Kidney tubule cell (primary cell): ENCODE measurements around the gene PRKCQ.
"Not testable (repeated sequence)": the region's sequence is repeated elsewhere in the genome, so short reads cannot be mapped to it uniquely, and the experiment has no call there.

ENCODE experiments used
- DNase-seq: peaks from one replicate; pipeline ENCODE4 v3.0.0-alpha.2; 2018; ENCODE audit warnings: low spot score

The PRKCQ gene

DNA sequence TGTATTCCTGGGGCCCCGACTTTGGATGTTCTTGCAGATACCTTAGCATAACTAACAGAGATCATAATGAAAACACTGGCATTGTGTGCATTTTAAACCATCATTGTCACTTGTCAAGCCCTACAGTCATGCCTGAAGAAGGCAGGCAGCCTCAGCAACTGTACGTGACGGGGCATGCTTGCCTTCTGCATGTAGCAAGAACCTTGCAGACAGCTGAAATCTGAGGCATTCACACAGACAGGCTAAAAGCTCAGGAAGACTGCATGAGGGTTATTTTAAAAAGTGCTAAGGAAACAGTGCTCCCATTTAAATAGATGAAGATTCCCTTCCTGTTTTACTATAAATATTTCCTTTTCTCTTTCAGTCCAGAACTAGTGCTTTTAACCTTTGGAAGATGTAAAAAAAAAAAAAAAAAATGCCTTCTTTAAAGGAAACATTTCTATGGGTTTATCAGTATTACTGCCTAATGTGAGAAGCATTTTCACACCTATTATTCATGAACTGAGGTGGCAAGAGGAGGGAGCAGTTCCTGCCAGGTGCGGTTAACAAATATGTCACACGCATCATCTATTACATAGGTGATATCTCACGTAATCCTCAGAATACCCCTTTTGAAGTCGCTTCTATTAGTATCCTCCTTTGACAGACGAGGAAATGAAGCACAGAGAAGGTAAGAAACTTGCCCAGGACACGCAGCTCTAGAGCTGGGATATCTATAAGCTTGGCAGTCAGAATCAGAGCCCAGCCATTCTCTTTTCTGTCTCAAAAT lies 88.1 kb downstream of the PRKCQ start:
- DNase-seq, result no peak

DNA sequence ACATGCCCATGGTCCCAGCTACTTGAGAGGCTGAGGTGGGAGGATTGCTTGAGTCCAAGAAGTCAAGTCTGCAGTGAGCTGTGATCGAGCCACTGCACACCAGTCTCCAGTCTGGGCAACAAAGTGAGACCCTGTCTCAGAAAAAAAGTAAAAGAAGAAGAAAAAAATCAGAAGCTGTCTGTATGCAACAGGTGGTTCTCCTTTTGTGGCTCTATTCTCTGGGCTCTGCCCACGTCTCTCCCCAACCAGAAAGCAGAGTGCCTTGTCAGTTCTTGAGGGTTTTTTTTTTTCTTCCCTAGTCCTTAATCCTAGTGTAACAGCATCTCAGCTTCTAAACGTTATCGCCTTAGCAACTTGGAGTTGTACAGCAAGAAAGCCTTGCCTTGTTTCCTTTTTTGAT lies 89.5 kb downstream of the PRKCQ start:
- no peak for DNase-seq

DNA sequence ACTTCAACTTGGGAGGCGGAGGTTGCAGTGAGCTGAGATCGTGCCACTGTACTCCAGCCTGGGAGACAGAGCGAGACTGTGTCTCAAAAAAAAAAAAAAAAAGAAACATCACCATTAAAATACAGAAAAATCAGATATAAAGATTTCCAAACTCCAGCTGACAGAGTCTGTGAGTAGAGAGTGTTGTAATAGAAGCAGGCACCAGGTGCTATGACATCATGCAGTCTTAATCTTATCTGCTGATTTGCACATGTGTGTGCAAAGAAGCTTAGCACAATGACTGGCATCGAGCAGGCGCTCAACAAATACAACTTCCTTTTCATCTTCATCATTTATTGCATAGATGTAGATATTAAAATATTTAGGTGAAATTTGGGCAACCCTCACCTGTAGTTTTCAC lies 92.2 kb downstream of the PRKCQ start:
- DNase-seq, result no peak

DNA sequence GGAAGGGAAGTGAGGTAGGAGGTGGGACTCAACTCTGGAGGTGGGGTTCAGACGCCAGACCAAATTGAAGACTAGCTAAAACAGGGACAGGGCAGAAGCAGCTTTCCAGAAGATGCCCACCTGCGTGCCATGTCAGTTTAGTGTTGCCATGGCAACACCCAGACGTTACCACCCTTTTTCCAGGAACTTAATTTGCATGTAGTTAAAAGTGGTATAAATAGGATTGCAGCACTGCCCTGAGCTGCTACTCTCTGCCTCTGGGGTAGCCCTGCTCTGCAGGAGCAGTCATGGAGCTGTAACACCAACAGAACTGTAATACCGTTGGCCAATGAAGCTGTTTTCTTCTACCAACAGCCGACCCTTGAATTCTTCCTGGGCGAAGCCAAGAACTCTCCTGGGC lies 93.8 kb downstream of the PRKCQ start:
- DNase-seq, result no peak

DNA sequence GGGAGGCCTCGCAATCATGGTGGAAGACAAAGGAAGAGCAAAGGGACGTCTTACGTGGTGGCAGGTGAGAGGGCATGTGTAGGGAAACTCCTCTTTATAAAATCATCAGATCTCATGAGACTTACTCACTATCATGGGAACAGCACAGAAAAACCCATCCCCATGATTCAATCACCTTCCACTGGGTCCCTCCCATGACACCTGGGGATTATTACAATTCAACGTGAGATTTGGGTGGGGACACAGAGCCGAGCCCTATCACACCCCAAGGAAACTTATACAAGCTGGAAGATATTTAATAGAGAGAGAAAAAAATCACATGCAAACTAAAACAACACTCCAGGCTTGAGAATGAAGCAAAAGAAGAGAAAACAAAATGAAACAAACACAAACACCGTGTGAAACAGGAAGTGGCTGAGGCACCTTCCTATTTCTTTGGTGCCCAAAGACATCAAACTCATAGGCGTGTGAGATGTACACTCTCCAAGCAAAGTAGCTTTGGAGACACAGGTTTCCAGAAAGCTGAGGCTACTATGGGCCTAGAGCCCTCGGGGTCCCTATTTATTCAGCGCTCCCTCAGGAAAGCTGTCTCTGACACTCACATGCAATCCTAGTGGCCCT lies 97.2 kb downstream of the PRKCQ start:
- no peak for DNase-seq

DNA sequence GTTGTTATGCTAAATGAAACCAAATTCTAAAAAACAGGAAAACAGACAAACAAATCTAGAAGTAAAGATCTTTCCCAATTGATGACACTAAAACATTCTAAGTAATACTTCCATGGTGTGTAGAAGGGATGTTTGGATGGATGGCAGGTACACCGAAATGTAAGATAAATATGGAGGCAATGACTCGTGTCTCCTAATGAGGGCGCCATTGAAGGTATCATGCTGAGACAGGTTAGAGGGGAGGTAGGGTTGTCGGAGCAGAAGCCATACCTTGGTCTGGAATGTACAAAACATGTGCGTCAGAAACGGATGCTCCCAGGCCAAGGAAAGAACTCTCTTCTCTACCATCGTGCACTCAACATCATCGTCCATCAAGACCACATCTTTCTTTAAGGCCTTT lies 101.4 kb downstream of the PRKCQ start:
- DNase-seq, result no peak

DNA sequence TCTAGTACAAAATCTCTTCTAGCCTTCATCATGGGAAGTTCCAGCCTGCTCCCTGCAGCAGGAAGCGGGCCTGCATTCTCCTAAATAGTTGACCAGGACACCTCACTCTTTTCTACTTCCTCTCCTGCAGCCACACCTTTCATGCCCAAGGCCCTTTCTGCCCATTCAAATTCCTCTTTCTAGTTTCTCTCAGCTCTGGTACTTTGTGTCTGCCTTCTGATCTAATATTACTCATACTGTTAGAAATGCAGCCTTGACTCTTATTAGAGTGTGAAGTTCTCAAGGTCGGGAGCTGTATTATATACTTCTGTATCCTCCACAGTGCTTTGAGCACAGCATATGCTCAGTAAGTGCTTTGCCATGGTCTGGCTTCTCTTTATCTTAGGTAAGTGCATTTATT lies 103.1 kb downstream of the PRKCQ start:
- peak; percentile 88 for DNase-seq

DNA sequence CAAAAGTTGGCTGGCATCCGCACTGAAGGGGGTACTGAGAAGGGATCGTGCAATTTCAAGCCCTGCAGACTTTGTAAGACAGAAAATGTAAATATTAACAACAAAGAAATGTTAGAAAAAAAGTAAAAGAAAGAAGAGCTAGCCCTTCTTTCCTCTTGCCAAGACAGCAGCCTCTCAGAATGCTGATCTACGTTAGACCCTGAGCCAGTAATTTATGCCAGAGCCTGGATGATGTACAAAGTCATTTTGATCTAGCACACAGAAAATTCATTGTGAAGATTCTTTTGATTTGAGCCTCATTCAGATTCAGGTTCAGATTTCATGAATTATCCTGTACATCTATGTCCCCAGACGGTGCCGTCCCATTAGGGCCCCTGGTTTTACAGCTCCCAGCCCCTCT lies 105.2 kb downstream of the PRKCQ start:
- no peak for DNase-seq

DNA sequence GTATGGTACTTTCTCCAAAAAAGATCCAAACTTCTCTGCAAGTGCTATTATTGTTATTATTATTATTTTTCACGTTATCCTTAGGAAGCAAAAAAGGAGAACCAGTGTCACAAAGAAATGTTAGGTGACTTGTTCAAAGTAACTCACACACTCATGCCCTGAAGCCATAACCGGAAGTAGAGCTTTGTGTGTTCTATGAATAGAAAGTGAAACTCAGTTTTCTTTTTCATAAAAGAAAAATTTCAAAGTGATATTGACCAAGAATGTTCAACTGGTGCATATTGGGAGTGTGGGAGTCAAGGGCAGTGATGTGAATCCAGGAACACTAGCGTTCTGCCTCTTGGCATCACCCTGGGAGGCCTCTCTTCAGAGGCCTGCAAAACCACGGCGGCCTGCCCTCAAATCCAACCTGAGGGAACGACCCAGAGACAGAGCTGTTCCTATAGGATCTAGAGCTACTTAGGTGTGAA lies 106.1 kb downstream of the PRKCQ start:
- peak; percentile 82 for DNase-seq

DNA sequence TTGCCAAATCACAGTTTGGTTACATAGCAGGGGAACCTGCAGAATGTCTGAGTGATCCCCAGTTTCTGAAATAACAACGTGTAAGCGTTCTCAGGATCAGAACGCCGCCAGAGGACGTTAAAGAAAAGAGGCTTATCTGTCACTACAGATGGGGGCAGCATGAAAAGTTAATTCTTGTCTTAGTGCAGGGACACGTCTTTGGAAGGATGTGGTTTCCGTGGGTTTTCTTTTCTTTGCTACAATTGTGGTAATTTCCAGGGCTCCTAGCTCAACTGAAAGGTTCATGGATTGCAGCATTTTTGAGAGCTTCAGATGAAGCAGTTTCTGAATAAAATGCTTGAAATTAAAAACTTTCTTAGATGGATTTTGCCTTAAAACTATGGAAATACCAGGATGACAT lies 106.6 kb downstream of the PRKCQ start:
- DNase-seq, result peak; percentile 47

DNA sequence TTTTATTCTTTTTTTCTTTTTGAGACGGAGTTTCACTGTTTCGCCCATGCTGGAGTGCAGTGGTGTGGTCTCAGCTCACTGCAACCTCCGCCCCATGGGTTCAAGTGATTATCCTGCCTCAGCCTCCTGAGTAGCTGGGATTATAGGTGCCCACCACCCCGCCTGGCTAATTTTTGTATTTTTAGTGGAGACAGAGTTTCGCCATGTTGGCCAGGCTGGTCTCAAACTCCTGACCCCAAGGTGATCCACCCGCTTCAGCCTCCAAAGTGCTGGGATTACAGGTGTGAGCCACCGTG lies 107.4 kb downstream of the PRKCQ start:
- DNase-seq, result not testable (repeated sequence)

DNA sequence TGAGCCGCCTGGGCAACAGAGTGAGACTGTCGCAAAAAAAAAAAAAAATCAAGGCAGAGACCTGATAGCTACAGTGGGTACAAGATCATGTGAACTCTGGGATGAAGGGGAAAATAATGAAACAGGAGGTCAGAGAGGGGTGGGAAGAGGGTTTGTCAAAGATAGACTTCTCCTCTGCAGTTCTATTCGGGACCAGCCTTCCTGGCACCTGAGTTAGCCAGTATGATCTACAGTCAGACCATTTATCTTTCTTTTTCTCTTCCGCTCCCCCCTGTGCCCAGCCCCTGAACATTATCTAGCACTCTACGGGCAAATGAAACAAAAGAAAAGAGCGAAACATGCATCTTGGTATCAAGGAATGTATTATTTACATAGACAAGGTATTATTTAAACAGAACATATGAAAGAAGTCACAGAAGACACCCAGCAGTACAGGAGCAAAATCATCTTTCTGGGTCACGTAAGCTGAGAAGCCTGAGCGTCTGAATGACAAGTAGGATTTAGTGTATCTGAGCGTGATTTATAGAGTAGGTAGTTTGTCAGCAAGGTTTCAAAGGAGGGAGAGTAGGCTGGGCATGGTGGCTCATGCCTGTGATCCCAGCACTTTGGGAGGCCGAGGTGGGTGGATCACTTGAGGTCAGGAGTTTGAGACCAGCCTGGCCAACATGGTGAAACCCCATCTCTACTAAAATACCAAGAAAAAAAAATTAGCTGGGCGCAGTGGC lies 109.0 kb downstream of the PRKCQ start:
- no peak for DNase-seq

DNA sequence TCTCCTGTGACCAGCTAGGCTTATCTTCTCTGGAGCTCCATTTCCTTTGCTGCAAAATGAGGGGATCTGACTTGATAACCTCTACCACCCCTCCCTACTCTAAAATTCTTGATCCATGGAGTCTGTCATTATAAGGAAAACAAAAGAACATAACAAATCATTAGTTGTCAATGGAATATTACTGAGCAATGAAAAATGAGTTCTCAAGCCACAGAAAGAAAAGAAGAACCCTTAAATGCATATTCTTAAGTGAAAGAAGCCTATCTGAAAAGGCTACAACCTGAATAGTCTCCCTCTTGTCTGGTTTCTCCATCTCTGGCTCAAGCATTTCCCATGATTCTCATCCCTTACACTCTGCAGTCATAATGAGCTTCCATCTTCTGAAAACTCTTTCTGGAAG lies 110.4 kb downstream of the PRKCQ start:
- DNase-seq, result no peak

DNA sequence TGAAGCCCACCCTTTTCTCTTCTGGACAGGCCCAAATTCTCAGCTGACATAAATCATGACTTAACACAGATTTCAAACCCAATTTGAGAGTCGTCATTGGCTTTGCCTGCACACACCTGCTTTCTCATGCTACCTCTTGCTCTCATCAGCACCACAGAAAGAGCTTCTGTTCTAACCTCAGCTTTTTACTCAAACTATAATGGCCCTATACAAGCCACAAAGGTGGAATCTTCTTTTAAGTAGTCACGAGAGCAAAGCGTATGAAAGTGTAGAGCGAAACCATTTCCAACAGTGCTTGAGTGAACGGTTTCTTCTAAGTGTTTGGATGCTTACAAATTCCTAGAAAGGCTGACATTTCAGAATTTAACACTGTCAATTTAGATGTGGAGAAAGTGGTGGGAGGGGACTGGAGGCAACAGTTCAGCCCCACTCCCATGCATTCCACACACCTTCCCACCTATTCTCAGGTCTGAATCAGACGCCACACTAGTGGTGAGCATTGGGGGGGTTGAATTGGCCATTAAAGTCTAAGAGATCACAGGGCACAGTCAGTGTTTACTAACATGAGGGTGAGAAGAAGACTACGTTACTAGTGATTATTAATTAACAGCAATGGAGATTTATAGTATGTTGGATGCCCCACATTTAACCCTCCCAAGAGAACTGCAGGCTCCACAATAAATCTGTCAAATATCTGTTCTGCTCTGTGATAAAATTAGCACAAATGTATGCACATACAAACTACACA lies 114.0 kb downstream of the PRKCQ start:
- DNase-seq, result peak; percentile 37

DNA sequence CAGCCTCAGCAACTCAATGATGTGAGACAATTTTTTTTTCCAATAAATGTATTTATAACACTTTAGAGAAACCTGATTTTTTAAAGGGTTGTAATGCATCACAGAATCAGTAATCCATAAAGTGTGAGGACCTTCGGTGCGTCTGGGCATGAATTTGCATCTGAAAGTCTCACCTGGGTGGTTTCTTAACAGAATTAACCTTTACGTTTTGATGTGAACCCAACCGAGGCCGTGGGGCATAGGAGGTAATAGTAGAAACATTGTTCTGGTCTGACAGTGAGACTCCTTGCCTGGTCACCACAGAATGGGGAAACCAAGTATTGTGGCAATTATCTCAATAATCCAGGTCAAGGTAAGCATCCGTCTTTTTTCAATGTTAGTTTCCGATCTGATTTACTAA lies 114.6 kb downstream of the PRKCQ start:
- DNase-seq, result peak; percentile 82

DNA sequence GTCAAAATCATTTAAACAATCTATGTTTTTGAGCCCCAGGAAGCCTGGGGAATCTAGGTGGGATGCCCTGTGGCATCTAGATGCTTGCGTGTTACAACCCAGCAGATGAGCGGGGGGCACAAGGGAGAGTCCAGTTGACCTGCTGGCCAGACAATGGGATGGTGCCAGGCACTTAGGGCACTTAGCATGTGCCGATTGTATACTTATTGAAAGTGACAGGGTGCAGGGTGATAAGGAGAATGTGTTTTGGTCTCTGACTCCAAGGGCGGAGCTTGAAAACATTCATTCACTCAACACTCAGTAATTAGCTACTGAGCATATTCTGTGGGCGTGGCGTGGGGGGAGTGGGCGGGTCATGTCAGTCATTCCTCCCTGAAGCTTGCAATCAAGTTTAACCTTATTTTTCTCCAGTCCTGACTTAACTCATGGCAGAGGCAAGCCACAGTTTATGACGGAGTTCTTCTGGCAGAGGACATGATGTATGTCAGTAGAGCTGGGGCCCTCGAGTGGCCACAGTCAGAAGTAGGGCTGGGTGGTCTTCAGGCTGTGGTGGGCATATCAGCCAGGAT lies 115.1 kb downstream of the PRKCQ start:
- DNase-seq, result peak; percentile 75

DNA sequence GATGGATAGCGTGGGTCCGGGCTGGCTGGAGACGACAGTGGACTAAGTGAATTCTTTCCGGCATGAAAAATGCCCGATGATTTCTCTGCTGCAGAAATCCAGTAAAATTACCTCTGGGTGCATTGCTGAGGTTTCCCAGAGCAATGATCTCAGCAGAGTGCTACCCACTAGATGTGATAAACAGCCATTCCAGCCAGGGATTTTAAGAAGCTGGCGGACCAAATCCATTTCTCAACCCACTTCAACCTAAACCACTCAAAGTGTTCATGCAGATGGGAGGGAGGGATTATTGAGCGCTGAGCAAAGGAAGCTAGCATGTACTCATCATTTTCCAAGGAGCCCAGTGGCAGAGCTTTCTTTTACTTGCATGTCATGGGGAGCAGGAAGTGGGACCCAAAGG lies 116.7 kb downstream of the PRKCQ start:
- peak; percentile 42 for DNase-seq

DNA sequence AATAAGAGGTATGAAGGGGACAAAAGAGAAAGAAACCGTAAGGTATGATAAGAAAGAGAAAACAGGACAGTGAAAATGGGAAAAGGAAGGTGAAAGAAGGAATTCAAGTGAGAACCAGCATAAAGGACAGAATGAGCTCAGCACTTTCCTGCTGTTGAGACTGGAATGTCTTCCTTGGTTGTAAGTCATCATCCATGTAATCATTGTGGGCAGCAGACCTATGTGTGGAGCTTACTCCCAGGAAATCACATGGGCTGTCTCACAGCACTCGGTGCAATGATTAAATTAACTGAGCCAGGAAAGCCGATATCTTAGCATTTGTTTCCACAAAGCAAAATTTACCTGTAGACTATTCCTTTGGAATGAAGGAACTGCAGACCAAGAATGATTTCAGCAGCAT lies 118.1 kb downstream of the PRKCQ start:
- DNase-seq, result peak; percentile 89

DNA sequence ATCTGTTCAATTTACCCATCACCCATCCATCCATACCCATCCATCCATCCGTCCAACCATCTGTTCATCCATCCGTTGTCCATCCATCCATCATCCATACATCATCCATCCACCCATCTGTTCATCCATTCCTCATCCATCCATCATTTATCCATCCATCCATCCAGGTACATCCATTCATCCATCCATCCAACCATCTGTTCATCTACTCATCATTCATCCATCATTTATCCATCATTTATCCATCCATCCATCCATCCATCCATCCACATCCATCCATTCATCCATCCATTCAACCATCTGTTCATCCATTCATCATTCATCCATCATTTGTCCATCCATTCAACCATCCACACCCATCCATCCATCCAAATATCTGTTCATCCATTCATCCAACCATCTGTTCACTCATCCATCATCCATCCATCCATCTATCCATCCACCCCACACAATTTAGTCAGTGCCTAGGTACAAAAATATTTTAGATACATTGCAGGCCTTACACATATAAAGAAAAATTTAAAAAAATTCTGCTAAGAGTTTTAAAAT lies 119.1 kb downstream of the PRKCQ start:
- DNase-seq, result no peak

DNA sequence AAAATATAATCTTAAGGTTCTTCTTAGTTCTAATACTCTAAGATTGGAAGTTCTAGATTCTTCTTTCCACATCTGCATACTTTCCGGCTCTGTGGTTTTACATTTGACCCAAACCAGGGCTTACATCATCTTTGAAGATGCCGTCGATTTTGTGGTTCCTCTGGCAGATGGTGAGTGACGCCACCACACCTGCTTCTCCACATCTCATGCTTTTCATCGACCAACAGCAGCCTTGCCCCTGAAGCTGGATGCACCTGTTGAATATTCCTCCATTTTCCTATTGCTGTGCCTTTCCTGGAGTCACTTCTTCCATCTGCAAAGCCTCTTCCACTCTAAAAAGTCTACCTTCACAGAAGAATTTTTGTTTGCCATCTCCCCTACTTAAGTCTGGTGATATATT lies 121.3 kb downstream of the PRKCQ start:
- DNase-seq, result no peak

DNA sequence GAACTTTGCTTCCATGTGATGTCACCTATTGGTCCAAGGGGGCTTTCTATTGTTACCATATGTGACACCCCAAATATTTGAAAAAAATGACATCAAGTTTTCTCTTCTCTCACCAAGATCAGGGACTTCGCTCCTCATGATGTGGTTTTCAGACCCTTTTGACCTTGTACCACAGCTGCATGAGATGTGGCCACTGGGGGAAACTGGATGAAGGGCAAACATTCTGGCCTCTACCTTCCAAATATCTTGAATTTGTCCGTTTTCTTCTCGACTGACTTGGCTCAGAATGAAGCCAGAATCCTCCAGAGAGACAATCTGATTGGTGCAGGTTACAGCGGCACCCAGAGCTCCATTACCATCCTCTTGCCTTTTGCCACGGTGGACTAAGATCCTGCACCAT lies 122.7 kb downstream of the PRKCQ start:
- DNase-seq, result no peak

DNA sequence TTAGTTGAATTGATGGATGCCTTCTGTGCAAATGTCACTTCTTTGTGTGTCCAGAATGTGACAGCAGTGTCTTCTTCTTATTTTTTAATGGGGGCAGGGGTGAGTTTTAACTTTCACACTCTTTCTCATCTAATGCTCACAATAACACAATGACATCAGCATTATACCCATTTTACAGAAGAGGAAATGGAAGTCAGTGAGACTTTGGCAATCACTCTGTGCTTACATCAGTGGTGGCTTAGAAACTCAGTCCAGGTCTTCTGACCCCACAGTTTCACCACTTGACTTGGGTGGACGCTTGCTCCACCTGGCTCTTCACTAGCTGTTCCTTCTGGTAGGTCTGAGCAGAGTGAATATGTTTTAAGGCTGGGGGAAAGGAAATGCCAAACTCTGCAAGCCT lies 124.0 kb downstream of the PRKCQ start:
- no peak for DNase-seq
